K562 (cell line): ENCODE measurements around the gene TYR. TPM values are rescaled to one million over a fixed set of nuclear protein-coding genes. Genes with fewer than 3 reads are reported as not detected.

Source experiments
- ATAC-seq: fragments of 200-7000 bp; cut with Tn5 transposase; 3 replicates; pipeline ENCODE4 v1.9.1; 2020; ENCODE audit warnings: moderate library complexity
- BruUV-seq: library from RNA; stranded (reverse); fragments of 400-500 nt; replicated peaks from 2 replicates; lab custom pipeline; 2021; lab: Mats Ljungman, UMichigan
- CTCF ChIA-PET: fragments of 300-600 bp; formaldehyde crosslinking; extraction: SDS; loops from one replicate; lab custom pipeline; 2021; ENCODE audit warnings: low intra/inter-chr PET ratio; lab: Yijun Ruan, JAX
- POLR2A ChIA-PET: fragments of 300-600, 350-650 bp; sonication (Branson Sonifier 250); formaldehyde crosslinking; extraction: SDS; loops from one replicate; lab custom pipeline; 2021; ENCODE audit warnings: antibody characterized with exemption, inconsistent platforms; lab: Yijun Ruan, JAX
- DNase-seq, 4 experiments: peaks; one replicate each; pipeline versions ENCODE4 v3.0.0 to v3.0.0-alpha.2; 2011 to 2018; ENCODE audit warnings: low spot score in 3 of 4, mixed read lengths in 3 of 4; ENCODE audit errors: extremely low read depth in 1 of 4
- FAIRE-seq: peaks from 2 replicates; lab custom pipeline; 2011; peaks lifted over from hg19 to GRCh38; lab: Jason Lieb, UNC
- H2AFZ ChIP-seq: 2 replicates; pipeline ENCODE4 v1.6.0; 2011; ENCODE audit warnings: low read depth, low read length, control low read depth, inconsistent platforms
- H3K27ac ChIP-seq: fragments of 200-600 bp; 3 replicates; pipeline ENCODE4 v1.8.0; 2011; ENCODE audit warnings: low read depth, mild to moderate bottlenecking, control low read depth, inconsistent platforms, low read length, moderate library complexity, mixed read lengths; ENCODE audit errors: extremely low read depth
- H3K27me3 ChIP-seq, 2 experiments: fragments of 300-600 bp in 1 of 2; 2 replicates in 1 of 2; 3 replicates in 1 of 2; pipeline versions ENCODE4 v1.6.0 to v1.8.0; 2011; ENCODE audit warnings: inconsistent platforms in 2 of 2, low read length in 2 of 2, mild to moderate bottlenecking in 1 of 2, mixed read lengths in 1 of 2, moderate library complexity in 1 of 2; ENCODE audit not compliant: control insufficient read depth in 2 of 2, insufficient read depth in 2 of 2
- H3K36me3 ChIP-seq: fragments of 300-600 bp; 3 replicates; pipeline ENCODE4 v1.8.0; 2011; ENCODE audit warnings: mild to moderate bottlenecking, low read length, inconsistent platforms; ENCODE audit not compliant: control insufficient read depth, insufficient read depth
- H3K4me1 ChIP-seq, 2 experiments: fragments of 200-600 bp in 1 of 2; replicated peaks in 1 of 2; 2 replicates in 1 of 2; 3 replicates in 1 of 2; pipeline versions ENCODE4 v1.5.1 to v1.8.0; 2011; ENCODE audit warnings: inconsistent platforms in 2 of 2, low read length in 2 of 2, mild to moderate bottlenecking in 1 of 2, mixed read lengths in 1 of 2, moderate library complexity in 1 of 2; ENCODE audit not compliant: control insufficient read depth in 2 of 2, insufficient read depth in 2 of 2
- H3K4me2 ChIP-seq: 2 replicates; pipeline ENCODE4 v1.6.1; 2011; ENCODE audit warnings: low read length, control low read depth, inconsistent platforms, mixed read lengths; ENCODE audit not compliant: insufficient read depth
- H3K4me3 ChIP-seq: fragments of 200-600 bp; sonication (generic), shearing (Covaris generic); 2 replicates; pipeline ENCODE4 v1.5.1; 2016; ENCODE audit warnings: control low read depth, inconsistent platforms
- H3K79me2 ChIP-seq: fragments of 200-600 bp; 3 replicates; pipeline ENCODE4 v1.8.0; 2011; ENCODE audit warnings: low read length, inconsistent platforms; ENCODE audit not compliant: control insufficient read depth, insufficient read depth
- H3K9ac ChIP-seq, 2 experiments: 2 replicates each; pipeline versions ENCODE4 v1.6.0 to v1.6.1; 2011; ENCODE audit warnings: low read depth in 2 of 2, low read length in 2 of 2, control low read depth in 1 of 2, inconsistent platforms in 1 of 2, mild to moderate bottlenecking in 1 of 2, mixed read lengths in 1 of 2; ENCODE audit not compliant: insufficient read depth in 1 of 2
- H3K9me1 ChIP-seq: one replicate; pipeline ENCODE4 v1.6.0; 2011; ENCODE audit warnings: inconsistent platforms, mild to moderate bottlenecking, low read length, moderate library complexity; ENCODE audit not compliant: control insufficient read depth, insufficient read depth
- H3K9me3 ChIP-seq: replicated peaks from 2 replicates; pipeline ENCODE4 v1.5.1; 2011; ENCODE audit warnings: low read depth, low read length, inconsistent platforms; ENCODE audit not compliant: control insufficient read depth, insufficient read depth
- H4K20me1 ChIP-seq: replicated peaks from 2 replicates; pipeline ENCODE4 v1.6.1; 2011; ENCODE audit warnings: low read length, inconsistent platforms, mixed read lengths; ENCODE audit not compliant: control insufficient read depth, insufficient read depth
- CHD4 ChIP-seq: fragments of 200-600 bp; sonication (generic); IDR thresholded peaks from 3 replicates; pipeline ENCODE4 v1.6.1; 2012; ENCODE audit warnings: low read depth, mild to moderate bottlenecking, mixed read lengths, low read length, inconsistent platforms; ENCODE audit not compliant: insufficient read depth, insufficient replicate concordance, poor library complexity, severe bottlenecking
- HMGN3 ChIP-seq: IDR thresholded peaks from 2 replicates; pipeline ENCODE4 v1.6.1; 2011; ENCODE audit warnings: borderline replicate concordance, low read depth, mild to moderate bottlenecking, mixed read lengths, low read length; ENCODE audit not compliant: insufficient read length; ENCODE audit errors: extremely low read depth
- ILF3 ChIP-seq: fragments of 450-650 bp; IDR thresholded peaks from 2 replicates; pipeline ENCODE4 v1.6.1; 2018; ENCODE audit warnings: antibody characterized with exemption, mild to moderate bottlenecking, moderate library complexity, borderline replicate concordance
- NCOA2 ChIP-seq, 2 experiments: fragments of 450-650 bp; IDR thresholded peaks; 2 replicates each; pipeline ENCODE4 v1.6.1; 2018; ENCODE audit warnings: mild to moderate bottlenecking in 2 of 2, moderate library complexity in 1 of 2; ENCODE audit not compliant: partially characterized antibody in 2 of 2
- ZNF146 ChIP-seq: IDR thresholded peaks from one replicate; pipeline ENCODE4 v1.6.1; 2018; ENCODE audit warnings: missing compliant biosample characterization; ENCODE audit not compliant: unreplicated experiment
- WGBS: fragments of 100-300 bp; shearing (Covaris generic); methylation state at CpG from one replicate; pipeline ENCODE4 v1.1.6; 2016; ENCODE audit warnings: low coverage, mixed read lengths; ENCODE audit not compliant: insufficient coverage; ENCODE audit errors: missing lambda C conversion rate; 5-methylcytosine and 5-hydroxymethylcytosine counted together
- in situ Hi-C: fragments of 300-500 bp; cut with MboI; formaldehyde crosslinking; loops from 4 replicates; pipeline ENCODE4 v1.15.0; 2018; ENCODE audit warnings: inconsistent platforms, mixed read lengths
- intact Hi-C: fragments of 100-400 bp; cut with micrococcal nuclease; formaldehyde crosslinking; loops from 2 replicates; pipeline ENCODE4 v1.14.2; 2022
- polyA plus RNA-seq, 8 experiments: library from polyadenylated mRNA; depleted of rRNA in 4 of 8; stranded (reverse) in 5 of 8; unstranded in 3 of 8; fragments of >200 nt; fragmentation: Nextera tagmentation in 2 of 8; fragmentation: Illumina TruSeq in 1 of 8; extraction: Ambion mirVana in 2 of 8; extraction: Trizol in 1 of 8; gene quantifications; 2 replicates each; pipeline versions ENCODE4 v1.2.1 to v1.2.3, GENCODE V29; 2011 to 2014; ENCODE audit warnings: inconsistent platforms in 1 of 8, missing spikeins in 1 of 8
- total RNA-seq, 7 experiments: library from RNA; depleted of rRNA in 6 of 7; stranded (reverse); fragments of >200 nt in 6 of 7; fragmentation: Illumina TruSeq in 2 of 7; extraction: Trizol in 2 of 7; gene quantifications; 2 replicates each; pipeline versions ENCODE4 v1.2.1 to v1.2.3, GENCODE V29; 2011 to 2021; ENCODE audit warnings: low replicate concordance in 1 of 7
- TF ChIP-seq, protein P1 (sequence below): fragments of 450-650 bp; formaldehyde crosslinking; IDR thresholded peaks from 2 replicates; pipeline ENCODE4 v1.4.0; 2020; ENCODE audit warnings: mild to moderate bottlenecking
- TF ChIP-seq, protein P2 (sequence below), 2 experiments: fragments of 250-450 bp in 1 of 2; fragments of 450-650 bp in 1 of 2; sonication (Bioruptor Pico) in 1 of 2; IDR thresholded peaks; 2 replicates each; pipeline versions ENCODE4 v1.6.1 to v1.8.0; 2016 to 2021; ENCODE audit warnings: mild to moderate bottlenecking in 2 of 2, moderate library complexity in 2 of 2, missing compliant biosample characterization in 1 of 2, missing genetic modification characterization in 1 of 2
- TF ChIP-seq, protein P3 (sequence below): fragments of 150-350 bp; IDR thresholded peaks from 2 replicates; pipeline ENCODE4 v1.6.1; 2014; ENCODE audit warnings: low read depth, mild to moderate bottlenecking, low read length, borderline replicate concordance

Gene TYR
- total and polyA plus RNA-seq, 9 of the 15 experiments (the other 6 are each of a cell fraction or from before 2014, with no cell fraction given): not detected

DNA sequence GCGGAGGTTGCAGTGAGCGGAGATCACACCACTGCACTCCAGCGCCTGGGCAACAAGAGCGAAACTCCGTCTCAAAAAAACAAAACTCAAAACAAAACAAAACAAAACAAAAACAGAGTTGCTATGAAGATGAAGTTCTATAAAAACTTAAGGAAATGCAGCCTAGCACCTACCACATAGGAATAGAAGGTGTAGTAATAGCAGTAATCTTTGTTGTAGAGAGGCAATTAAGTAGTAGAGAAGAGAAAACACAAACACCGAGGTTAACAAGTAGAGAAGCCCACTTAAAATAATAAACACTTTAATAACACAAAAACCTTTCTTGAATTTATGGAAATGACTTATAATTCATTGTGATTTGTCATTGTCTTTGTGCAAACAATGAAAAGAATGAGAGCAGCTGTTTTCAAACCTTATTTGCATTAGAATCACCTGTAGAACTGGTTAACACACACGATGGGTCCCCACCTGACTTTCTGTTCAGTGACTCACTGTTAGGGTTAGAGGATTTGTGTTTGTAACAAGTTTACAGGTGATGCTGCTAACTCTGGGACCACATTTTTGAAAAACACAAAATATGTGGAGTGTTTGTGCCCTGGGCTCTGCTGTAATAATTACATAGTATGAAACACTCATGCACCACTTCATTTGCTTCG is 43.1 kb downstream of the TYR start:
- intact Hi-C loops: no loop called here
- Histone ChIP-seq H4K20me1 (no peaks in the 10 kb centered on the region), H3K4me3 (no peak overlapping the region), H3K9me3 (no peaks in the 10 kb centered on the region), H3K4me1 (no peaks in the 10 kb centered on the region), H3K79me2 (no peaks in the 10 kb centered on the region), H2AFZ (no peak overlapping the region), H3K27ac (no peak overlapping the region), H3K27me3 (no peaks in the 10 kb centered on the region), H3K4me2 (no peak overlapping the region), H3K36me3 (no peaks in the 10 kb centered on the region), H3K9me1 (no peaks in the 10 kb centered on the region), H3K9ac (no peak overlapping the region)
- under 1% methylated on average over 8 of the region's 8 CpGs for WGBS
- in situ Hi-C loops: no loop called here
- CTCF ChIA-PET: no interaction called here
- DNase-seq (no peak), ATAC-seq (no peak), FAIRE-seq (no peak)
- no TSS peak for BruUV-seq
- POLR2A ChIA-PET: no interaction called here
- TF ChIP-seq ZNF146 (CRISPR knock-in tag): no peak
- no peak for TF ChIP-seq ILF3

DNA sequence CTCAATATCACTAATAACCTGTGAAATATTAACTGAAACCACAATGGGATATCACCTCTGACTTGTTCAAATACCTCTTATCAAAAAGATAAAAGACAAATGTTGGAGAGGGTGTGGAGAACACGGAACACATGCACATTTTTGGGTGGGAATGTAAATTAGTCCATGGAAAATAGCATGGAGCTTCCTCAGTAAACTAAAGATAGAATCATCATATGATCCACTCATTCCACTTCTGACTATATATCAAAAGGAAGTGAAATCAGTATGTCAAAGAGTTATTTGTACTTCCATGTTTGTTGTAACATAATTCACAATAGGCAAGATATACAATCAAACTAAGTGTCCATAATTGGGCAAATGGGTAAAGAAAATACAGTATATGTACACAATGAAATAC is 57.4 kb downstream of the TYR start:
- no peak overlapping the region for H3K27ac ChIP-seq
- H3K27me3 ChIP-seq: no peaks in the 10 kb centered on the region
- no peaks in the 10 kb centered on the region for H3K9me1 ChIP-seq
- no peaks in the 10 kb centered on the region for H3K36me3 ChIP-seq
- POLR2A ChIA-PET: no interaction called here
- FAIRE-seq (no peak), ATAC-seq (no peak), DNase-seq (no peak)
- H2AFZ ChIP-seq: no peak overlapping the region
- intact Hi-C loops: no loop called here
- no TSS peak for BruUV-seq
- no peak overlapping the region for H3K9ac ChIP-seq
- H3K4me3 ChIP-seq: no peak overlapping the region
- H3K9me3 ChIP-seq: no peaks in the 10 kb centered on the region; the same call in 1 of the 2 replicates
- H3K4me1 ChIP-seq: no peaks in the 10 kb centered on the region
- no peak overlapping the region for H3K4me2 ChIP-seq
- no peaks in the 10 kb centered on the region for H3K79me2 ChIP-seq
- no peaks in the 10 kb centered on the region for H4K20me1 ChIP-seq
- 0% methylated on average over 1 of the region's 1 CpG for WGBS
- in situ Hi-C loops: no loop called here
- CTCF ChIA-PET: no interaction called here
- TF ChIP-seq, protein P1, sequence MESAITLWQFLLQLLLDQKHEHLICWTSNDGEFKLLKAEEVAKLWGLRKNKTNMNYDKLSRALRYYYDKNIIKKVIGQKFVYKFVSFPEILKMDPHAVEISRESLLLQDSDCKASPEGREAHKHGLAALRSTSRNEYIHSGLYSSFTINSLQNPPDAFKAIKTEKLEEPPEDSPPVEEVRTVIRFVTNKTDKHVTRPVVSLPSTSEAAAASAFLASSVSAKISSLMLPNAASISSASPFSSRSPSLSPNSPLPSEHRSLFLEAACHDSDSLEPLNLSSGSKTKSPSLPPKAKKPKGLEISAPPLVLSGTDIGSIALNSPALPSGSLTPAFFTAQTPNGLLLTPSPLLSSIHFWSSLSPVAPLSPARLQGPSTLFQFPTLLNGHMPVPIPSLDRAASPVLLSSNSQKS (CRISPR knock-in tag): no peak
- TF ChIP-seq HMGN3 (no peak), CHD4 (no peak), NCOA2 (IDR thresholded peaks at IDR 0.05; ENCODE audit: partially characterized antibody in 2 of 2) (no peak)
- TF ChIP-seq, protein P2, sequence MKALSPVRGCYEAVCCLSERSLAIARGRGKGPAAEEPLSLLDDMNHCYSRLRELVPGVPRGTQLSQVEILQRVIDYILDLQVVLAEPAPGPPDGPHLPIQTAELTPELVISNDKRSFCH (CRISPR knock-in tag; IDR thresholded peaks at IDR 0.05): no peak
- TF ChIP-seq, protein P2 (tag; IDR thresholded peaks at IDR 0.05): no peak
- TF ChIP-seq, protein P3, sequence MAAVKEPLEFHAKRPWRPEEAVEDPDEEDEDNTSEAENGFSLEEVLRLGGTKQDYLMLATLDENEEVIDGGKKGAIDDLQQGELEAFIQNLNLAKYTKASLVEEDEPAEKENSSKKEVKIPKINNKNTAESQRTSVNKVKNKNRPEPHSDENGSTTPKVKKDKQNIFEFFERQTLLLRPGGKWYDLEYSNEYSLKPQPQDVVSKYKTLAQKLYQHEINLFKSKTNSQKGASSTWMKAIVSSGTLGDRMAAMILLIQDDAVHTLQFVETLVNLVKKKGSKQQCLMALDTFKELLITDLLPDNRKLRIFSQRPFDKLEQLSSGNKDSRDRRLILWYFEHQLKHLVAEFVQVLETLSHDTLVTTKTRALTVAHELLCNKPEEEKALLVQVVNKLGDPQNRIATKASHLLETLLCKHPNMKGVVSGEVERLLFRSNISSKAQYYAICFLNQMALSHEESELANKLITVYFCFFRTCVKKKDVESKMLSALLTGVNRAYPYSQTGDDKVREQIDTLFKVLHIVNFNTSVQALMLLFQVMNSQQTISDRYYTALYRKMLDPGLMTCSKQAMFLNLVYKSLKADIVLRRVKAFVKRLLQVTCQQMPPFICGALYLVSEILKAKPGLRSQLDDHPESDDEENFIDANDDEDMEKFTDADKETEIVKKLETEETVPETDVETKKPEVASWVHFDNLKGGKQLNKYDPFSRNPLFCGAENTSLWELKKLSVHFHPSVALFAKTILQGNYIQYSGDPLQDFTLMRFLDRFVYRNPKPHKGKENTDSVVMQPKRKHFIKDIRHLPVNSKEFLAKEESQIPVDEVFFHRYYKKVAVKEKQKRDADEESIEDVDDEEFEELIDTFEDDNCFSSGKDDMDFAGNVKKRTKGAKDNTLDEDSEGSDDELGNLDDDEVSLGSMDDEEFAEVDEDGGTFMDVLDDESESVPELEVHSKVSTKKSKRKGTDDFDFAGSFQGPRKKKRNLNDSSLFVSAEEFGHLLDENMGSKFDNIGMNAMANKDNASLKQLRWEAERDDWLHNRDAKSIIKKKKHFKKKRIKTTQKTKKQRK: no peak
